Cardiac fibroblast (primary cell): ENCODE measurements around the gene MACROD2.

ENCODE experiments used
- DNase-seq, 2 donors: peaks; one replicate each; pipeline versions ENCODE4 v3.0.0 to v3.0.0-alpha.2; 2010; ENCODE audit warnings: low read depth in 2 of 2
- H3K4me3 ChIP-seq, 2 donors: replicated peaks in 1 of 2; 1 replicate in 1 of 2; 2 replicates in 1 of 2; pipeline ENCODE4 v1.5.1; 2011; ENCODE audit warnings: low read depth in 2 of 2, low read length in 2 of 2, mild to moderate bottlenecking in 2 of 2, moderate library complexity in 1 of 2
- TF ChIP-seq, protein P1 (sequence below): IDR thresholded peaks from one replicate; pipeline ENCODE4 v1.5.1; 2011; ENCODE audit warnings: low read depth, mild to moderate bottlenecking, low read length, inconsistent platforms

Gene MACROD2

DNA sequence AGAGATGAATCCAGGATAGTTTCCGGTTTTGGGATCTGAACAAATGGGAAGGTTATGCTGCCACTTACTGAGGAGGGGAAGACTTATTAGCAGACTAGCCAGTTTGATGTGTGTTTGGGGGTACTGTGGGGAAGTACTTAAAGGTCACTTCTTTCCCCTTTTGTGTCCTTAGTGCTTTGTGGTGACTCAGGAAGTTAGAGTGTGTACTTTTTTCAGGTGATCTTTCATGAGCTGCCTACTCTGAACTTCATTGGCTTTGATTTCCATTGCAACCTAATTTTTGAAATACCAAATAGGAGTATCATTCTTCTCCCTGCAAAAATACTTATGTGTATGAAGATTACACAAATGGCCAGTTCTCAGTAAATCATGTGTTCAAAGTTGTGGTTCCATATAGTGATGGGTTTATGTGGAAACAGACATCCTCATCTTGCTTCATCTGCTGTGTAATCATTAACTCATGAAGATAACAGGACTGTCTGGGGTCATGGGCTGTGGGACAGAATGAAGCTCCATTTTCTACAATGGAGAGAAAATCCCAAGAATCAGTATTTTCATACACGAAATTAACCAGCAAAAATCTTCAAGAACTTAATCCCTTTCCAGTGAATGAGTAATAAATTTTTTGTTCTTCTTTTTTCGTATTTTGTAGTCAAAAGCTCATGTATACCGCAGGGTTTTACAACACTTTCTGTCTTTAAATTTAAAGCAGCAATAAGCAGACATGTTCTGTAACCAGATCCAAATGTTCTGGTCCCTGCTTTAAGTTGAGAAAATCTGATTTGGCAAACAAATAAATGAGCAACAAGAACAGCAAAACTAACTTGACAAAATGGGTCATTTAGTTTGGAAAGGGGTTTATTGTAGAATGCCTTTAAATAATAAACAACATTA is 614.3 kb downstream of the MACROD2 start:
- DNase-seq = no peak
- TF ChIP-seq, protein P1, sequence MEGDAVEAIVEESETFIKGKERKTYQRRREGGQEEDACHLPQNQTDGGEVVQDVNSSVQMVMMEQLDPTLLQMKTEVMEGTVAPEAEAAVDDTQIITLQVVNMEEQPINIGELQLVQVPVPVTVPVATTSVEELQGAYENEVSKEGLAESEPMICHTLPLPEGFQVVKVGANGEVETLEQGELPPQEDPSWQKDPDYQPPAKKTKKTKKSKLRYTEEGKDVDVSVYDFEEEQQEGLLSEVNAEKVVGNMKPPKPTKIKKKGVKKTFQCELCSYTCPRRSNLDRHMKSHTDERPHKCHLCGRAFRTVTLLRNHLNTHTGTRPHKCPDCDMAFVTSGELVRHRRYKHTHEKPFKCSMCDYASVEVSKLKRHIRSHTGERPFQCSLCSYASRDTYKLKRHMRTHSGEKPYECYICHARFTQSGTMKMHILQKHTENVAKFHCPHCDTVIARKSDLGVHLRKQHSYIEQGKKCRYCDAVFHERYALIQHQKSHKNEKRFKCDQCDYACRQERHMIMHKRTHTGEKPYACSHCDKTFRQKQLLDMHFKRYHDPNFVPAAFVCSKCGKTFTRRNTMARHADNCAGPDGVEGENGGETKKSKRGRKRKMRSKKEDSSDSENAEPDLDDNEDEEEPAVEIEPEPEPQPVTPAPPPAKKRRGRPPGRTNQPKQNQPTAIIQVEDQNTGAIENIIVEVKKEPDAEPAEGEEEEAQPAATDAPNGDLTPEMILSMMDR = no peak
- no peak overlapping the region for H3K4me3 ChIP-seq

GRCh38 chr20:14611479-14611878 is 616.2 kb downstream of the MACROD2 start:
- no peak for DNase-seq
- TF ChIP-seq, protein P1 = no peak
- no peak overlapping the region for H3K4me3 ChIP-seq

DNA sequence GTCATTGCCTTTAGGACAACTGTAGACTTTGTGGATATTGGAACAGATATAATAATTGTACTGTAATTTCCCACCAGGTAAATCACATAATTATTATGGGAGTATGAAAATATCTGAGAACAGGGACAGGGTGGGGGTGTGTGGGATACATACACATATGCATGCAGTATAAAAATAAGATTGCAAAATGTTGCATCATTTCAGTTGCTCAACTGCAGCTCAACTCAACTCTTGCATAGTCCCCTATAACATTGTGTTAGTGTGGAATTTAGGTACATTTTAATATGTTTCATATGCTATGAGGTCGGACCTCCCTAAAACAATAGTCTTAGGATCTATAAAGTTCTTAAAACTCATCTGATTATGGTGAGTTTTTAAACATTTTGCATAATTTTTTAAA is 617.1 kb downstream of the MACROD2 start:
- TF ChIP-seq, protein P1 = no peak
- H3K4me3 ChIP-seq = no peak overlapping the region
- DNase-seq = peak; percentile 1 to 15

- H3K4me3 ChIP-seq = no peak overlapping the region
- TF ChIP-seq, protein P1 = no peak
- DNase-seq = no peak
These were observed 620.7 kb downstream of the MACROD2 start for GRCh38 chr20:14616003-14616402.

DNA sequence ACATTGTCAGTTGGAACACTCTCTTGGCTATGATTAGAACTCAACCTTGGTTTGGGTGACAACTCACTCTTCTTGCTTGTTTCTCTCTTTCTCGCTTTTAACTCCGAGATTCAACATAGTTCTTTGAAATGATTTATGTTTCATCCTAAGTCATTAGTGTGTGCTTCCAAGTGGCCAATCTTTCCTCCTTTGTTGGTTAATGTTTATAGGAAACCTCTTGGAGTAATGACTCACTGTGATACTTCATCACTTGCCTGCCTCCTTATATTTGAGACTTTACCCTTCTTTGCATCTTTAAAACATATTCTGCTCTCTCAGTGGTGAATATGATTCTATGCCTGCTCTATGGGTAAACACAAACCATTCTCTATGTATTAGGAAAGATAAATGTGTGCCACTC is 621.8 kb downstream of the MACROD2 start:
- TF ChIP-seq, protein P1 = no peak
- H3K4me3 ChIP-seq = no peak overlapping the region
- no peak for DNase-seq

- H3K4me3 ChIP-seq = no peak overlapping the region
- TF ChIP-seq, protein P1 = no peak
- DNase-seq = no peak
These were observed 624.1 kb downstream of the MACROD2 start for GRCh38 chr20:14619411-14619810.
